Nephron progenitor cell (in vitro differentiated cells): Measurements from ENCODE around the gene PGM5.

Experiments
- DNase-seq: peaks from one replicate; pipeline ENCODE4 v3.0.0; 2021
- H3K27ac Mint-ChIP-seq: 2 replicates; pipeline ENCODE4 v1.8.0; 2021; ENCODE audit warnings: mild to moderate bottlenecking, moderate library complexity, mixed read lengths
- H3K27me3 Mint-ChIP-seq: 2 replicates; pipeline ENCODE4 v1.8.0; 2021; ENCODE audit warnings: mild to moderate bottlenecking, low read depth, mixed read lengths; ENCODE audit not compliant: poor library complexity
- H3K36me3 Mint-ChIP-seq: 2 replicates; pipeline ENCODE4 v1.8.0; 2021; ENCODE audit warnings: low read depth, mixed read lengths
- H3K4me1 Mint-ChIP-seq: 2 replicates; pipeline ENCODE4 v1.8.0; 2021; ENCODE audit warnings: mixed read lengths
- H3K4me3 Mint-ChIP-seq: 2 replicates; pipeline ENCODE4 v1.8.0; 2021; ENCODE audit warnings: mild to moderate bottlenecking, moderate library complexity, mixed read lengths
- H3K9me3 Mint-ChIP-seq: 2 replicates; pipeline ENCODE4 v1.8.0; 2021; ENCODE audit warnings: mild to moderate bottlenecking, moderate library complexity, mixed read lengths
- CTCF ChIP-seq: fragments of 200-600 bp; sonication (generic); IDR thresholded peaks from 2 replicates; pipeline ENCODE4 v1.5.0; 2021; ENCODE audit warnings: antibody characterized with exemption

The PGM5 gene

GRCh38 chr9:68533678-68534077 lies 177.3 kb downstream of the PGM5 start:
- no peaks in the 10 kb centered on the region for H3K9me3 Mint-ChIP-seq

GRCh38 chr9:68536876-68537615 lies 180.6 kb downstream of the PGM5 start:
- TF ChIP-seq CTCF = no peak
- Mint-ChIP-seq H3K9me3 (no peaks in the 10 kb centered on the region), H3K27me3 (peaks cover 32% of the 10 kb centered on the region), H3K4me3 (no peak overlapping the region), H3K4me1 (peaks cover 52% of the 10 kb centered on the region), H3K36me3 (no peaks in the 10 kb centered on the region), H3K27ac (no peak overlapping the region)
- DNase-seq = no peak

More at GRCh38 chr9:68533678-68534077, 177.3 kb downstream of the PGM5 start:
- no peak for TF ChIP-seq CTCF
- Mint-ChIP-seq H3K4me1 (peaks cover 49% of the 10 kb centered on the region), H3K36me3 (no peaks in the 10 kb centered on the region), H3K27me3 (peaks cover 26% of the 10 kb centered on the region), H3K27ac (no peak overlapping the region), H3K4me3 (no peak overlapping the region)
- no peak for DNase-seq

GRCh38 chr9:68537616-68537880 lies 181.1 kb downstream of the PGM5 start:
- Mint-ChIP-seq H3K4me3 (no peak overlapping the region), H3K27ac (no peak overlapping the region), H3K9me3 (no peaks in the 10 kb centered on the region), H3K36me3 (no peaks in the 10 kb centered on the region), H3K4me1 (peaks cover 54% of the 10 kb centered on the region), H3K27me3 (peaks cover 31% of the 10 kb centered on the region)
- no peak for TF ChIP-seq CTCF
- DNase-seq = no peak

- Mint-ChIP-seq H3K36me3 (no peaks in the 10 kb centered on the region), H3K27ac (peak overlapping the region; percentile 51), H3K9me3 (no peaks in the 10 kb centered on the region), H3K4me3 (no peak overlapping the region), H3K4me1 (peaks cover 50% of the 10 kb centered on the region), H3K27me3 (peaks cover 35% of the 10 kb centered on the region)
- DNase-seq = no peak
- TF ChIP-seq CTCF = no peak
These were observed 181.8 kb downstream of the PGM5 start for GRCh38 chr9:68538200-68538599.

- H3K4me3 Mint-ChIP-seq = no peak within 1 kb of the TSS
- no peak within 1 kb of the TSS for H3K27ac Mint-ChIP-seq
- H3K27me3 Mint-ChIP-seq = peaks cover 30% of the 10 kb centered on the region
These were observed 184.5 kb downstream of the PGM5 start, which contains the start of gene TMEM252 for GRCh38 chr9:68540712-68541535. TSS of gene TMEM252 (minus strand) at chr9:68540883. CDS start at chr9:68540814, 69 bp downstream.

More at GRCh38 chr9:68540712-68541535, 184.5 kb downstream of the PGM5 start, which contains the start of gene TMEM252:
- Mint-ChIP-seq H3K36me3 (no peaks in the 10 kb centered on the region), H3K4me1 (peaks cover 43% of the 10 kb centered on the region), H3K9me3 (no peaks in the 10 kb centered on the region)
- DNase-seq = no peak
- TF ChIP-seq CTCF = no peak
